Adrenal gland (tissue), 12 donors: Measurements from ENCODE around the gene PLA2G4F. TPM values are rescaled to one million over a fixed set of nuclear protein-coding genes. Genes with fewer than 3 reads are reported as not detected.
A peak's percentile ranks its signal among the peaks of the same experiment; 100 is the strongest.

Source experiments
- DNase-seq, 7 donors: peaks; one replicate each; pipeline ENCODE4 v3.0.0-alpha.2; 2019 to 2020
- H3K27ac ChIP-seq, 5 donors: fragments of 200-600 bp; sonication (generic) in 4 of 5; 1 replicate in 3 of 5; 2 replicates in 2 of 5; pipeline versions ENCODE4 v1.5.1 to v1.8.0; 2016 to 2020; ENCODE audit warnings: mild to moderate bottlenecking in 1 of 5
- H3K27me3 ChIP-seq: fragments of 200-600 bp; 2 replicates; pipeline ENCODE4 v1.8.0; 2021
- H3K36me3 ChIP-seq, 2 donors: fragments of 200-600 bp; replicated peaks in 1 of 2; 1 replicate in 1 of 2; 2 replicates in 1 of 2; pipeline versions ENCODE4 v1.5.1 to v1.8.0; 2018 to 2022
- H3K4me1 ChIP-seq, 2 donors: fragments of 200-600 bp; replicated peaks in 1 of 2; 1 replicate in 1 of 2; 2 replicates in 1 of 2; pipeline versions ENCODE4 v1.5.1 to v1.8.0; 2018 to 2021
- H3K4me3 ChIP-seq, 4 donors: fragments of 200-600 bp; sonication (generic) in 3 of 4; one replicate each; pipeline ENCODE4 v1.5.1; 2016 to 2018
- H3K9me3 ChIP-seq, 3 donors: fragments of 200-600 bp; sonication (generic) in 1 of 3; replicated peaks in 1 of 3; 1 replicate in 2 of 3; 2 replicates in 1 of 3; pipeline versions ENCODE4 v1.5.1 to v1.8.0; 2016 to 2021
- POLR2A ChIP-seq, 2 donors: fragments of 450-650 bp; IDR thresholded peaks; one replicate each; pipeline ENCODE4 v1.6.1; 2017; ENCODE audit warnings: antibody characterized with exemption in 2 of 2, mild to moderate bottlenecking in 2 of 2, moderate library complexity in 1 of 2
- WGBS, 4 donors: extraction: QIAGEN DNeasy Blood & Tissue Kit in 2 of 4; methylation state at CpG; one replicate each; pipeline versions ENCODE4 v1.1.5 to v1.1.7; 2013 to 2017; 5-methylcytosine and 5-hydroxymethylcytosine counted together
- intact Hi-C, 2 donors: fragments of 100-400 bp; cut with DNase I; formaldehyde crosslinking; loops; one replicate each; pipeline versions ENCODE4 v1.14.1 to v1.15.0; 2022 to 2023
- polyA plus RNA-seq, 3 donors: library from polyadenylated mRNA; stranded (reverse); fragments of 200-250 nt in 2 of 3; fragments of 350-450 nt in 1 of 3; fragmentation: Illumina TruSeq in 1 of 3; extraction: RNeasy Lipid Tissue Mini Kit (QIAGEN cat#74804) in 1 of 3; gene quantifications; one replicate each; pipeline ENCODE4 v1.2.3, GENCODE V29; 2013 to 2014
- total RNA-seq, 9 donors: library from RNA; depleted of rRNA in 4 of 9; stranded (reverse); fragments of >200 nt in 4 of 9; fragments of 120-200 nt in 1 of 9; fragmentation: NEBNext Ultra II Directional in 1 of 9; extraction: Animal tissue kit (Norgen Biotek cat#: 25700) in 1 of 9; gene quantifications; one replicate each; pipeline versions ENCODE4 v1.1.0 to v1.2.4, GENCODE V29; 2013 to 2023
- TF ChIP-seq, protein P1 (sequence below), 6 experiments: fragments of 450-650 bp in 4 of 6; fragments of 200-600 bp in 2 of 6; sonication (generic) in 1 of 6; IDR thresholded peaks; 1 replicate in 5 of 6; 2 replicates in 1 of 6; pipeline versions ENCODE4 v1.5.1 to v1.8.0; 2016 to 2021; ENCODE audit warnings: antibody characterized with exemption in 6 of 6, mild to moderate bottlenecking in 2 of 6, moderate library complexity in 1 of 6
- donor health status: healthy with polysubstance abuse.
- donor health status: Bipolar disorder and iron deficiency.
- donor health status: DM: yes; HTN: yes; CAD: no.
- donor health status: DM: no; HTN: no; CAD: no.
- donor health status: DM: no; HTN: no; CAD: no.
- donor health status: DM: yes; HTN: yes; CAD: no.

Gene PLA2G4F
- total and polyA plus RNA-seq, 12 donors = 0.03 to 0.29 (median 0.11) TPM; not detected in 9

DNA sequence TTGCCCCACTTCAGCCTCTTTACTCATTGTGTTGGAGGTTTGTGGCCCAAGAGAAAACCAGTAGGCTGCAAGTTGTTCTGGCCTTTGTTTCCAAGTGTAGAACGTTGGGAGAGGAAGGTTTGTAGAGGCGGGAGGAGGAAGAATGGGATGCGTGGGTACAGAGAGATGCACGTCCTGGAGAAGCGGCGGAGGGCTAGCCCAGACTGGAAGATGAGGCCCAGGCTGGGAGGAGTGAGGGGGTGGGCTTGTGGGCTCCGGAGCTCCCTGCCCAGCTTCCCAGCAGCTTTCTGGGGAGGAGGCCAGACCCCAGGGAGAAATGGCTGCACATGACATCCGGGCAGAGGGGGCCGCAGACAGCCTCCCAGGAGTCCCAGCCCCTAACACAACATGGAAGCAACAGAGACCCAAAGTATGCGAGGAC, 5.3 kb downstream of the PLA2G4F start:
- intact Hi-C loops = no loop called here
- 77 to 89% (median 87%) methylated on average over 10 of the region's 10 CpGs for WGBS, 4 donors
- no peak for DNase-seq
- Histone ChIP-seq H3K4me1 (no peaks in the 10 kb centered on the region), H3K27ac (no peak overlapping the region), H3K36me3 (no peaks in the 10 kb centered on the region), H3K4me3 (no peak overlapping the region), H3K9me3 (no peaks in the 10 kb centered on the region), H3K27me3 (no peaks in the 10 kb centered on the region)
- TF ChIP-seq POLR2A (IDR thresholded peaks at IDR 0.05) = no peak
- TF ChIP-seq, protein P1, sequence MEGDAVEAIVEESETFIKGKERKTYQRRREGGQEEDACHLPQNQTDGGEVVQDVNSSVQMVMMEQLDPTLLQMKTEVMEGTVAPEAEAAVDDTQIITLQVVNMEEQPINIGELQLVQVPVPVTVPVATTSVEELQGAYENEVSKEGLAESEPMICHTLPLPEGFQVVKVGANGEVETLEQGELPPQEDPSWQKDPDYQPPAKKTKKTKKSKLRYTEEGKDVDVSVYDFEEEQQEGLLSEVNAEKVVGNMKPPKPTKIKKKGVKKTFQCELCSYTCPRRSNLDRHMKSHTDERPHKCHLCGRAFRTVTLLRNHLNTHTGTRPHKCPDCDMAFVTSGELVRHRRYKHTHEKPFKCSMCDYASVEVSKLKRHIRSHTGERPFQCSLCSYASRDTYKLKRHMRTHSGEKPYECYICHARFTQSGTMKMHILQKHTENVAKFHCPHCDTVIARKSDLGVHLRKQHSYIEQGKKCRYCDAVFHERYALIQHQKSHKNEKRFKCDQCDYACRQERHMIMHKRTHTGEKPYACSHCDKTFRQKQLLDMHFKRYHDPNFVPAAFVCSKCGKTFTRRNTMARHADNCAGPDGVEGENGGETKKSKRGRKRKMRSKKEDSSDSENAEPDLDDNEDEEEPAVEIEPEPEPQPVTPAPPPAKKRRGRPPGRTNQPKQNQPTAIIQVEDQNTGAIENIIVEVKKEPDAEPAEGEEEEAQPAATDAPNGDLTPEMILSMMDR (IDR thresholded peaks at IDR 0.05) = no peak

DNA sequence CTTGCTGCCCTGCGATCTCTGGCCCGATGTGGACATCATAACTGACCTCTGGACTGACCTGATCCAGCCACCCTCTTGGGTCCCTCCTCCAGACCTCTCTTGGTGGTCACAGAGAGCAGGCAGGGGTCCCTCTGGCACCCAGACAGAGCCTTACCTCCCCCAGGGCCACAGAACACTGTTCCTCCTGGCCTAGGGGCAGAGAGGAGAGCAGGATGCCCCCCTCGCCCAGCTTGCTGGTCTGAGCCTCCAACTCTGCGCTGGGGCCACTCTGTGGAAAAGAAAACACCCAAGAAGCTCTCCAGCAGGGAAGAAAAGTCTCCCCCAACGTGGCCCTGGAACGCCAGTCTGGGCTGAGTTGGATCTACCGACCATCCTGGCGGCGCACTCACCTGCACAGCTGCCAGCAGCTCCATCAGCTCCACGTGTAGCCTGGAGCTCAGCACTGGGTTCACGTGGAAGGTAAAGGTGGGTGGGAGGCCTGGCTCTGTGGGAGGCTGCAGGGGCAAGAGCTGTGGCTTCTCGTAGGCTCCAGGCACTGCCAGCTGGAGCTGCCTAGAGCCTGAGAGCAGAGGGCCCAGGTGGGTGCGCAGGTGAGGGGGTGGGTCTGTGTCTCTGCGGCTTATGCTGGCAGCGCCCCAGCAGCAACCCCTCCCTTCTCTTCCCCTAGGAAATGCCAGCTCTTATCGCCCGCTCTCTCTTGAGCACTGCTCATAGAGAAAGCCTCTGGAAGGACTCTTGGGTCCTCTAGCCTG, 6.0 kb downstream of the PLA2G4F start:
- Histone ChIP-seq H3K36me3 (no peaks in the 10 kb centered on the region), H3K27ac (no peak overlapping the region), H3K4me1 (no peaks in the 10 kb centered on the region), H3K4me3 (no peak overlapping the region), H3K9me3 (no peaks in the 10 kb centered on the region), H3K27me3 (no peaks in the 10 kb centered on the region)
- TF ChIP-seq, protein P1 (IDR thresholded peaks at IDR 0.05) = no peak
- TF ChIP-seq POLR2A (IDR thresholded peaks at IDR 0.05) = no peak
- 89 to 95% (median 94%) methylated on average over 12 to 17 of the region's 17 CpGs for WGBS, 4 donors
- intact Hi-C loops = no loop called here
- DNase-seq = peak in 1 of 7 donors; percentile 3

DNA sequence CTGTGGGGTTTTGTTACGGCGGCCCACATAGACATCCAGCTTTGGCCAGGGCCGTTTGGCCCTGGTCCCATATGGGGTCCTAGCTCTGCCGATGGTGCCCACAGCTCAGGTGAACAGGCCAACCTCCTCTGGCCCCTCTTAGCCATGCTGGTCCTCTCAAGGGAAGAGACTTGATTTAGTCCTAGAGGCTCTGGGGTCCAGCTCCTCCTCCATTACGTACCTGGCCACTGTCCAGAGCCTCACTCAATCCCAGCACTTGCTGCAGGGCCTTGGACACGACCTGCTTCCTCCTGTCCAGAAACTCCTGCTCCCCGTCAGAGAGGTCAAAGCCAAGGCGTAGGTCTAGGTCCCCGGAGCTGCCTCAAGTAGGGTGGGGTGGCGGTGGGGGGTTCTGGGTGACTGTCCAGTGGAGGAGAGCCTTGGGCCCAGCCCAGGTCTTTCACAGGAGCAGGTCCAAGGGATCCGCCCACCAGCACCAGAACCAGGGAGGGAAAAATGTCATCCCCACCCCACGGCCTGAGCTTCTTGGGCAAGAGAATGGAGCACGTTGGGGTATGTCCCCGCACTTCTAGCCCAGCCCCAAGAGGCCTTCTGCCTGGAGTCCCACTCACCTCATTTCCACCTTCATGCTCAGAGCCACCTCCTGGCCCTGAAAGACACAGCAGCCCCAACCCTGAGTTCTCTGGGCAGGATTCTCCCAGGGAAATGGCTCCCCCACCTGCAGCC, 6.8 kb downstream of the PLA2G4F start:
- Histone ChIP-seq H3K27ac (no peak overlapping the region), H3K36me3 (no peaks in the 10 kb centered on the region), H3K9me3 (no peaks in the 10 kb centered on the region), H3K4me1 (no peaks in the 10 kb centered on the region), H3K4me3 (no peak overlapping the region), H3K27me3 (no peaks in the 10 kb centered on the region)
- WGBS, 4 donors = 80 to 92% (median 87%) methylated on average over 6 to 14 of the region's 14 CpGs
- TF ChIP-seq, protein P1 (IDR thresholded peaks at IDR 0.05) = no peak
- TF ChIP-seq POLR2A (IDR thresholded peaks at IDR 0.05) = no peak
- peak in 1 of 7 donors; percentile 6 for DNase-seq
- intact Hi-C loops = no loop called here

DNA sequence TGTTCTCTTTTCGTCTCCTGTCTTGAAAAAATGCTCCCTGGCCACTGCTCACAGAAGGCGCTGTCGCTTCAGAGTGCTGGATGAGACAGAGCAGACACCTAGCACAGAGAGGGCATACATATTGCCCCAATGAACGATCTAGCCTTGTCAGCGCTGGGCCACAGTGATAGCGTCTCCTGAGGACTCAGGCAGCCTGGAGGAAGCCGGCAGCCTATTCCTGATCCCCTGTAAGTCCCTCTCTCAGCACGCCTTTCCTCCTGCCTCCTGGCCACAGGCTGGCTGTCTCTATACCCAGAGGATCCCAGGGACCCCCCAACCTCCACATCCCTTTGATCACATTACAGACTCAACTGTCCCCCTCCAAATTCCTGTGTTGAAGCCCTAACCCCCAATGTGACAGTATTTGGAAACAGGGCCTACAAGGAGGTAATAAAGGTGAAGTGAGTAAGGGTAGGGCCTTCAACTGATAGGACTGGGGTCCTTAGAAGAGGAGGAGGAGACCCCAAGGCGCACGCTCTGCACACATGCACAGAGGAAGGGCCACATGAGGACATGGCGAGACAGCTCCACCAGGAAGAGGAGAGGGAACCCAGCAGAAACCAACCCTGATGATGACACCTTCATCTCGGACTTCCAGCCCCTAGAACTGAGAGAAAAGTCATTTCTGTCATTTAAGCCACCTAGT, 7.5 kb downstream of the PLA2G4F start:
- H3K27ac ChIP-seq = no peak overlapping the region
- no peaks in the 10 kb centered on the region for H3K36me3 ChIP-seq
- no peaks in the 10 kb centered on the region for H3K4me1 ChIP-seq
- no peak overlapping the region for H3K4me3 ChIP-seq
- H3K27me3 ChIP-seq = no peaks in the 10 kb centered on the region
- 86 to 90% (median 87%) methylated on average over 11 to 12 of the region's 12 CpGs for WGBS, 4 donors
- DNase-seq = peak in 2 of 7 donors; percentile 6 to 35
- TF ChIP-seq, protein P1 (IDR thresholded peaks at IDR 0.05) = no peak
- TF ChIP-seq POLR2A (IDR thresholded peaks at IDR 0.05) = no peak
- intact Hi-C loops = no loop called here
- no peaks in the 10 kb centered on the region for H3K9me3 ChIP-seq
